ENCODE data around the gene EXOSC5. TPM values are rescaled to one million over a fixed set of nuclear protein-coding genes. Genes with fewer than 3 reads are reported as not detected.
A peak's percentile ranks its signal among the peaks of the same experiment; 100 is the strongest.

The EXOSC5 gene
- total and polyA plus RNA-seq, 10 of the 15 experiments (the other 5 are each of a cell fraction or from before 2014, with no cell fraction given), result 15.8 to 123 (median 52.7) TPM

GRCh38 chr19:41397086-41398049 lies at the start of gene EXOSC5, which contains the start of gene BCKDHA (continued):
- no peak for TF ChIP-seq KAT2A (conservative IDR thresholded peaks at IDR 0.05; ENCODE audit: control insufficient read depth, low read depth, low read length)
- TF ChIP-seq NRF1 (conservative IDR thresholded peaks at IDR 0.05; ENCODE audit: low read depth, low read length), result peak; percentile 93
- no peak for TF ChIP-seq CBX5 (IDR thresholded peaks at IDR 0.05; ENCODE audit: low read depth)
- TF ChIP-seq NR2C2 (IDR thresholded peaks at IDR 0.05; ENCODE audit: borderline replicate concordance, control insufficient read depth, insufficient read length, low read depth), result no peak
- TF ChIP-seq PML (IDR thresholded peaks at IDR 0.05; ENCODE audit: low read length), result no peak
- TF ChIP-seq POU2F2 (IDR thresholded peaks at IDR 0.05; ENCODE audit: borderline replicate concordance, low read depth, low read length), result peak; percentile 61; the same call in 2 of the 3 replicates
- TF ChIP-seq NFYA (IDR thresholded peaks at IDR 0.05; ENCODE audit: borderline replicate concordance, low read depth, low read length), result no peak
- TF ChIP-seq NFIC (IDR thresholded peaks at IDR 0.05; ENCODE audit: low read depth, low read length), result no peak
- no peak for TF ChIP-seq MTA3 (IDR thresholded peaks at IDR 0.05; ENCODE audit: borderline replicate concordance, low read length)
- TF ChIP-seq TAF1 (IDR thresholded peaks at IDR 0.05; ENCODE audit: borderline replicate concordance, low read depth, low read length), result peak; percentile 86
- TF ChIP-seq ZSCAN29 (IDR thresholded peaks at IDR 0.05), result no peak
- no peak for TF ChIP-seq ZBTB4 (CRISPR knock-in tag; IDR thresholded peaks at IDR 0.05)
- TF ChIP-seq ETV6 (conservative IDR thresholded peaks at IDR 0.05 in 1 of 2, IDR thresholded peaks at IDR 0.05 in 1 of 2; ENCODE audit: borderline replicate concordance in 1 of 2, low read depth in 1 of 2), result no peak
- no peak for TF ChIP-seq RELA (IDR thresholded peaks at IDR 0.05; ENCODE audit: borderline replicate concordance, partially characterized antibody)
- peak; percentile 72 for TF ChIP-seq POLR2AphosphoS5 (IDR thresholded peaks at IDR 0.05; ENCODE audit: low read length)
- no peak for TF ChIP-seq NR2C1 (IDR thresholded peaks at IDR 0.05)
- TF ChIP-seq ZNF274 (IDR thresholded peaks at IDR 0.05; ENCODE audit: insufficient read depth, insufficient read length), result no peak
- TF ChIP-seq ZNF217 (IDR thresholded peaks at IDR 0.05), result no peak
- no peak for TF ChIP-seq ZBED1 (IDR thresholded peaks at IDR 0.05; ENCODE audit: borderline replicate concordance)
- TF ChIP-seq IRF5 (IDR thresholded peaks at IDR 0.05; ENCODE audit: borderline replicate concordance), result peak; percentile 99
- peak; percentile 90; the same call in 1 of the 2 replicates for TF ChIP-seq STAT1 (conservative IDR thresholded peaks at IDR 0.05)
- peak; percentile 73; the same call in 1 of the 2 replicates for TF ChIP-seq BACH1 (IDR thresholded peaks at IDR 0.05; ENCODE audit: borderline replicate concordance)
- peak; percentile 29 for TF ChIP-seq E2F8 (IDR thresholded peaks at IDR 0.05; ENCODE audit: low read depth, partially characterized antibody)

Data from GM12878 (cell line).